NT2/D1 (cell line): ENCODE data around the gene MRPL27.

Experiments
- DNase-seq: peaks from one replicate; pipeline ENCODE4 v3.0.0-alpha.2; 2011; ENCODE audit warnings: low read depth, low spot score
- H3K27me3 ChIP-seq: 2 replicates; pipeline ENCODE4 v1.6.0; 2011; ENCODE audit warnings: mild to moderate bottlenecking; ENCODE audit not compliant: insufficient read length, insufficient read depth
- H3K36me3 ChIP-seq: 2 replicates; pipeline ENCODE4 v1.6.1; 2011; ENCODE audit warnings: mild to moderate bottlenecking, low read length, mixed read lengths; ENCODE audit not compliant: insufficient read depth, insufficient read length
- H3K4me1 ChIP-seq: 2 replicates; pipeline ENCODE4 v1.5.1; 2011; ENCODE audit not compliant: insufficient read depth, insufficient read length
- H3K4me3 ChIP-seq: 2 replicates; pipeline ENCODE4 v1.5.1; 2011; ENCODE audit warnings: low read depth; ENCODE audit not compliant: insufficient read length
- H3K9ac ChIP-seq: 2 replicates; pipeline ENCODE4 v1.6.0; 2011; ENCODE audit warnings: low read depth; ENCODE audit not compliant: insufficient read length
- H3K9me3 ChIP-seq: 2 replicates; pipeline ENCODE4 v1.5.1; 2011; ENCODE audit warnings: mild to moderate bottlenecking, low read length; ENCODE audit not compliant: insufficient read depth
- SUZ12 ChIP-seq: IDR thresholded peaks from 2 replicates; pipeline ENCODE4 v1.6.1; 2011; ENCODE audit not compliant: insufficient read length, insufficient read depth; ENCODE audit errors: extremely low read depth
- YY1 ChIP-seq: IDR thresholded peaks from 2 replicates; pipeline ENCODE4 v1.6.1; 2011; ENCODE audit not compliant: insufficient read length, insufficient read depth
- ZNF274 ChIP-seq: IDR thresholded peaks from 2 replicates; pipeline ENCODE4 v1.6.1; 2011; ENCODE audit warnings: mild to moderate bottlenecking, low read depth, low read length

MRPL27 gene

DNA sequence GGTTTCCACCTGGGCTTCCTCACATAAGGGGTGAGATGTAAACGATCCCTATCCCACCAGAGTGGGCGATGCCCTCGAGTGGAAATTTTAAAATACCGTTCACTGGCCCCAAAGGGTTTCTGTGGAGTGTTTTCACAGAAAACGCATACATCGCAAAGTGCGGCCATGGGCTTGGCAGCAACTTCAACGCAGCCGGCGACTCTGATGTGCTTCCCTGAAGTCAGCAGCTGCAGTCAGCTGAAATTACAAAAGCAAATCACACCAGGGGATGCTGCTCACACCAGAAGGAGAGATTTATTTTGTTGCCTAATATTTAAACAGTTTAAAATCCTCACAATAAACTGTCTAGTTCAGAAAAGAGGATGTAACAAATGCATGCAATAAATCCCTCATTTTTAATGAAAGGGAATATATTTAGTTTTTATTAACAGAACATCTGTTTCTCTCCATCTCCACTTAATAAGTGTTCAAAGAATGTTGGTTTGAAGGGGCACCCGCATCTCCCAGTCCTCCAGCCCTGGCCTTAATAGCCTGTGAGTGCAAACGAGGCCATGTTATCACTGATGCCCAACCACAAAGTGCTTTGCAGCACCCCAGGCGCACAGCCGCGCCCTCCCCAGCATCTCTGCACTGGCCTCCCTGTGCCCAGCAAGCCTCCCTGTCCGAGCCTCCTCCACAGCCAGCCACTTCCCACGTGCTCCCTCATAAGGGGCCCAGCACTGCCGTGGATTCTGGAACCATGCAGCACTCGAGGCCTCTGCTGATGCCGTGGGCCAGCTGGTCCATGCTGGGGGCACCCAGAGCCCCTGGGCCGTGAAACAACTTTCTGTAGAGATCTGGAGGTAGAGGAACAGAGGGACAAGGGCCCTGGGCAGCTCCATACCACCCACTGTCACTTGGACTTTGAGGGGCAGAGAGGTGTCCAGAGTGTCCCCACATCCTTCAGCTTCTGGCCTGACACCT, 44.3 kb downstream of the MRPL27 start:
- Histone ChIP-seq H3K36me3 (no peaks in the 10 kb centered on the region), H3K9me3 (no peaks in the 10 kb centered on the region), H3K4me1 (peaks cover 3% of the 10 kb centered on the region), H3K27me3 (peaks cover 3% of the 10 kb centered on the region), H3K9ac (no peak overlapping the region), H3K4me3 (no peak overlapping the region)
- TF ChIP-seq ZNF274: no peak
- TF ChIP-seq YY1: no peak
- TF ChIP-seq SUZ12: no peak
- DNase-seq: no peak

DNA sequence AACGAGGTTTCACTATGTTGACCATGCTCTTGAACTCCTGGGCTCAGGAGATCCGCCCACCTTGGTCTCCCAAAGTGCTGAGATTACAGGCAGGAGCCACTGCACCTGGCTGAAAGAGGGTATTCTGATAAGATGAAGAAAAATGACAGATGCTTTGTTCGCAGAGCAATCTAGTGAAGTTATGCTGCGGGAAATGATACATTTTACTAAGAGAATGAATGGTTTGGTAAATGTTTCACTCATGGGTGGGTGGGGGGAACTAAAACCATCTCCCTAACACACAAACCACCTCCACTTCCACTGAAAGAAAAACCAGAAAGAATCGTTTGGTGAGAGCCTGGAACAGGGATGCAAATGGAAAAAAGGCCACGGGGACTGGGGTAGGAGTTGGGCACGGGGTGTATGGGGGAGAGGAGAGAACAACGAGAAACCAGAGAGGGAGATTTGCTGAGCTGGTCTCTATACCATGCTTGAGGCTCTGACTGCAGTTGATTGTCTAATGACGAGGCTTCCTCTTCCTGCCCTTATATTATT, 46.1 kb downstream of the MRPL27 start:
- no peaks in the 10 kb centered on the region for H3K36me3 ChIP-seq
- H3K27me3 ChIP-seq: peaks cover 3% of the 10 kb centered on the region
- TF ChIP-seq SUZ12 (no peak), YY1 (no peak), ZNF274 (no peak)
- no peaks in the 10 kb centered on the region for H3K9me3 ChIP-seq
- no peak overlapping the region for H3K9ac ChIP-seq
- no peak for DNase-seq
- H3K4me1 ChIP-seq: no peaks in the 10 kb centered on the region
- H3K4me3 ChIP-seq: no peak overlapping the region

- Histone ChIP-seq H3K9me3 (no peaks in the 10 kb centered on the region), H3K9ac (no peak overlapping the region), H3K36me3 (no peaks in the 10 kb centered on the region), H3K4me3 (no peak overlapping the region), H3K27me3 (peaks cover 3% of the 10 kb centered on the region), H3K4me1 (no peaks in the 10 kb centered on the region)
- TF ChIP-seq YY1 (no peak), ZNF274 (no peak), SUZ12 (no peak)
- DNase-seq: no peak
These were observed 47.1 kb downstream of the MRPL27 start for GRCh38 chr17:50325906-50326305.

DNA sequence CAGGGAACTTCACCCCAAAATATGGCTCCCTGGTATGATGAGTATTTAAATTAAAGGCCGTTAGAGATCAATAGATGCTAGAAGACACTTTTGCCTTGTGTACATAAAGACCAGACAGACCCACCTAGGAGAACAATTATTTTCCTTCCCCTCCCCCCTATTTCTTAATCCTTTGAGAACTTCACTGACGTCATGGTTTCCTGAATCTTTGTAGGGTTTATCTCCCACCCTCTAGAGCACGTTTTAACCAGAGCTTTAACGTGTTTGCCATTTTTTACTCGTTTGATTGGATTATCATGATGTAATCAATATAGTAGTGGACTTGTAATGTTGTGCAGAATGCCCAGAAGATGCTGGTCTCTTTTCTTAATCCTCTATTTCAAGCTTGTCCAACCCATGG, 49.9 kb downstream of the MRPL27 start:
- Histone ChIP-seq H3K4me1 (peaks cover 4% of the 10 kb centered on the region), H3K36me3 (no peaks in the 10 kb centered on the region), H3K9ac (no peak overlapping the region), H3K27me3 (peaks cover 3% of the 10 kb centered on the region), H3K9me3 (no peaks in the 10 kb centered on the region), H3K4me3 (no peak overlapping the region)
- no peak for DNase-seq
- TF ChIP-seq SUZ12: no peak
- TF ChIP-seq ZNF274: no peak
- TF ChIP-seq YY1: no peak

DNA sequence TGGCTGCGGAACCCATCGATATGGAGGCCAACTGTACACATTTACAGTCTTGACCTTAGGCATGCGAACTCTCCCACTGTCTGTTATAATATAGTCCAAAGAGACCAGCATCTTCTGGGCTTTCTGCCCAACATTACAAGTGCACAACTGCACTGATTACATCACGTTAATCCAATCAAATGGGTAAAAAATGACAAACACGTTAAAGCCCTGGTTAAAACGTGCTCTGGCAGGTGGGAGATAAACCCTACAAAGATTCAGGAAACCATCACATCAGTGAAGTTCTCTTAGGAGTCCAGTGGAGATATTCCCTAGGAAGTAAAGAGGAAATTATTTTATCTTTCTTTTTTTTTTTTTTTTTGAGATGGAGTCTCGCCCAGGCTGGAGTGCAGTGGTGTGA, 50.7 kb downstream of the MRPL27 start:
- Histone ChIP-seq H3K9ac (no peak overlapping the region), H3K27me3 (peaks cover 3% of the 10 kb centered on the region), H3K36me3 (no peaks in the 10 kb centered on the region), H3K4me1 (peaks cover 8% of the 10 kb centered on the region), H3K9me3 (no peaks in the 10 kb centered on the region), H3K4me3 (no peak overlapping the region)
- TF ChIP-seq SUZ12 (no peak), YY1 (no peak), ZNF274 (no peak)
- DNase-seq: no peak

- Histone ChIP-seq H3K9ac (no peak overlapping the region), H3K27me3 (no peaks in the 10 kb centered on the region), H3K36me3 (no peaks in the 10 kb centered on the region), H3K4me1 (peaks cover 8% of the 10 kb centered on the region), H3K4me3 (no peak overlapping the region), H3K9me3 (no peaks in the 10 kb centered on the region; the same call in 1 of the 2 replicates)
- TF ChIP-seq YY1 (no peak), SUZ12 (no peak), ZNF274 (no peak)
- DNase-seq: no peak
These were observed 53.5 kb downstream of the MRPL27 start for GRCh38 chr17:50319306-50320004.
